Fibroblast of skin of abdomen (primary cell): Measurements from ENCODE around the gene KRTAP5-2.

Source experiments
- DNase-seq: peaks from one replicate; pipeline ENCODE4 v3.0.0-alpha.2; 2013

KRTAP5-2 gene

DNA sequence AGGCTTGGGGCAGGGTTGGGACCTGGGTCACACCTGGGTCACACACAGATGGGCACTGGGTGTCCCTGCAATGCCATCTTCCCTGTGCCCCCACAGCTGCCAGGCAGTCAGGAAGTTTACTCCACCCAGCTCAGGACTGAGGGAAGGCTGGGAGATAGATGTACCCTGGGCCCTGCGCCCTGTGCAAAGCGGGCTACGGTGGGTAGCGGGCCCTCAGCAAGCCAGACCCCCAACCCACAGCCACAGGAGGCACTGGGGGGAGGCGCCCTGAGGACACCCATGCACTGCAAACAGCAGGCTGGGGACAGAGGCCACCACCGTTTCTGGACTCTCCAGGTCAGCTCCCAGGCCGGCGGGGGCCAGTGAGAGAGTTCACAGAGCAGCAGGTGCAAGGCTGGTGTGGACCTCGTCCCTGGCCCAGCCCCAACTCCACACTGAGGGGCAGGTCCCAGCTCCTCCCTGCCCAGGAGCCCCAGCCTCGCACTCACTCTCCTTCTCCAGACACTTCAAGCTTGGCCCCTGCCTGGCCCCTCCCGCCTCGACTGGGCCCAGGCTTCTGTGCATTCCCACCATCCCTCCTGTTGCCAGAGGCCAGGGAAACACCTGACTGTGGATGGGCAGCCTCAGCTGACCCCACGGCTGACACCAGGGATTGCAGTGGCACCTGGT is 30.9 kb downstream of the KRTAP5-2 start:
- DNase-seq, result no peak

DNA sequence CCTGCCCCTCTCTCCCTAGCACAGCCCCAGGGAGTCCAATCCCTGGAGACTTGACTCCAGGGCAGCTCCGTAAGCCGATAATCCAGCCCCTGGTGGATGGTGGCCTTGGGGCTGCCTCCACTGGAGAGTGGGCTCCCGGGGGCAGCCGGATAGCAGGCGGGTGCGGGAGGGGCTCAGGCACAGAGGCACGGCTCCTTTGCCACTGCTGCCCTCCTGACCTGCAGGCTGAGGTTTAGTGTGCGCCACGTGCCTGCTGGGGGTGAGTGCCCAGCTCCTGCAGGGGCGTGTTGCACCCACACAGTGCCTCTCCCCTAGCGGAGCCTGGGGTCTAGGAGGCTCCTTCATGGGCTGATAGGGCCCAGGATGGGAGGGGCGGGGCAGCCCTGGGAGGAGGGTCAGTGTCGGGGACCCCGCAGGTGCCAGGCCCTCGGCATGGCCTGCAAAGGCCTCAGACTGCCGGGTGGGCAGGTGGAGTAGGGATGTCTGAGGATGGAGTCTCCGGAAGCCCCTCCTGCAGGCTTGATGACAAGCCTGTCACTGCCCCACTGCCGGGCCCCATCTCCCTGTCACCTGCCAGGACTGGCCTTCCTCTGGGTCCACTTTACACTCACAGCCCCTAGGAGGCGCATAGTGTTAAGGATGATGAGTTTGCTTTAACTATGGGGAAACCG is 31.6 kb downstream of the KRTAP5-2 start:
- DNase-seq, result no peak

GRCh38 chr11:1565904-1566247 is 32.2 kb downstream of the KRTAP5-2 start:
- DNase-seq, result no peak

GRCh38 chr11:1565173-1565903 is 32.8 kb downstream of the KRTAP5-2 start:
- no peak for DNase-seq

- peak; percentile 89 for DNase-seq
Measured at GRCh38 chr11:1564535-1565172, 33.4 kb downstream of the KRTAP5-2 start.

- no peak for DNase-seq
Measured at GRCh38 chr11:1563697-1564534, 34.2 kb downstream of the KRTAP5-2 start.

- no peak for DNase-seq
Measured at GRCh38 chr11:1563149-1563638, 34.9 kb downstream of the KRTAP5-2 start.

GRCh38 chr11:1562469-1563148 is 35.5 kb downstream of the KRTAP5-2 start:
- no peak for DNase-seq

- DNase-seq, result no peak
Measured at GRCh38 chr11:1561955-1562354, 36.1 kb downstream of the KRTAP5-2 start.

GRCh38 chr11:1561266-1561665 is 36.8 kb downstream of the KRTAP5-2 start:
- no peak for DNase-seq

DNA sequence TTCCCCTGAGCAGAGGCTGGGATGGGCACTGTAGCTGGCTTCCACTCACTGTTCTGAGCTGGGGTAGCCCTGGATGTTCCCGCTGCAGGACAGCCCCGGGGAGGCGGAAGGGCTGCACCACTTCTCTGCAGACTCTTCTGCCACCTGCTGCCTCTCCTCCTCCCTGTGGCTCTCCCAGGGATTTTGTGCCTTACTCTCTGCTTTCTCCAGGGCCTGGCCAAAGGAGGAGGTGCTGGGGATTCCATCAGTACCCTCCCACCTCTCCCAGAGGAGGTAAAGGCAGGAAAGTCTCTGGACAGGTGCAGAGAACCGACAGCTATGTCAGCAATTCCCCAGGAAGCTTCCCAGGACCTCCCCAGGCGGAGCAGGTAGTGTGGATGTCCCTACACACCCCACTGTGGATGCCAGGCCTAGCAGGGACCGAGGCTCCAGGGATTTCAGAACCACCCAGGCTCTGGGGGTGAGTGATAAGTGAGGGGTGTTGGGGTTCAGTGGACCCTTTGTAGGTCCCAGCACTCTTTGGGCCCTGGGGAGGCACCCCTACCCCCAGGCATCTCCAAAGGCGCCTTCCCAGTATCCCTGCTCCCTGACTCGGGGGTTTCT is 37.3 kb downstream of the KRTAP5-2 start:
- no peak for DNase-seq

DNA sequence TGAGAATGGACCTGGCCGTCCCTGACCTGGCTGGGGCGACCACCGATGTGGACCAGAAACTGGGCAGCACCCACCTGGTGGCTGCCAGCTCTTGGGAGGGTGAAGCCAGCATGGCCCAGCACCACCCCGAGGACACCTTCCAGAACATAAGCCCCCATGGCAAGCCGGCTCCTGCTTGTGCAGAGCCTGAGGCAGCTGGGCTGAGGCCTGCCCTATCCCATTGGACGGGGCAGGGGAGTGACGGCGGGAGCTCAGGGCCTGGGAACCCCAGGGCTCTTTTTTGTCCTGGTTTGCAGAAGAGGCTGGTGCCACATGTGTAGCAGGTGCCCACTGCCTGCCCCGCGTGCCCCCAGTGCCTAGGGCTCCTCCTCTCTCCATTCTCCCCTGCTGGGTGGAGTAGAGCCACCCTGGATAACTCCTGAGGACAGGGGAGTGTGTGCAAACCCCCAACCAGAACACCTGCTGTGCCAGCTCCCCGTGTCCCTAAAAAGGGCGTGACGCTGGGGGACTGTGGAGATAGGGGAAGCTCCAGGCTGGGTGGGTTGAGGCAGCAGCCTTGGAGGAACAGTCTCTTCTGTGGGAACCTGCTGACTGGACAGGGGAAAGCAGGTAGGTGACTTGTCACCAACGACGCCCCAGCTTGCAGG is 38.0 kb downstream of the KRTAP5-2 start:
- no peak for DNase-seq

DNA sequence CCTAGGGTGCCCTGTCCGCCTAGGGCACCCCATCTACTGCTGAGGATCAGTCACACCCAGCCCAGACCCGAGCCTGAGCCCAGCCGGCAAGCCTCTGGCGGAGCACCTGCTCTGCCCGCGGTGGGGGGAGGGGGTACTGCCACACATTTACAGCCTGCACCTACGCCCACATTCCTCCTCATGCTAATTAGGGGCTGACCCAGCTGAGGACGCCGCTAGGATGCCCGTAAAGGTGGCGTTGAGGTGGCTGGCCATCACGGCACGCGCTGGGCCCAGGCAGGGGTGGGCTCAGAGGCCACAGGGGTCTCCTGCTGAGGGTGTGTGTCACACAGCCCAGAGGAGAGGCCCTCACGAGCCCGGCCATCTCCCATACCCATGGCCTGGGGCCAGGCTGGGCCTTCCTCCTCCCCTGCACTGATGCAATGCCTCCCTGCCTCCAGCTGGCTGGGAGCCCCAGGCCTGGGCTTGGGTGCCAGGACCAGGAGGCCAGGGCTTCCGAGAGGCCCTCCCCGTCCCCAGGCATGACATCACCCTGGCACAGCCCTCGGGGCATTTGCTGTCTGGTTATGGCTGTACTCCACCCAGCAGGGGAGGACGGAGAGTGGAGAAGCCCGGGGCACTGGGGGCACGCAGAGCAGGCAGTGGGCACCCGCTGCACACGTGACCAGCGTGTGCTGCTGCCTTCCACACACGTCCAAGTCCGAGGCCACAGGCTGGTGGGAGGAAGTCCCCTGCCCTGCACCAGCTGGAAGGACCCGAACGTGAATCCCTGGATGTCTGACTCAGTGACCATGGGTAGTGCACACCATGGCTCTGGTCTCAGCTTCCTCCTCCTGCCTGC is 38.8 kb downstream of the KRTAP5-2 start:
- DNase-seq, result peak; percentile 49

GRCh38 chr11:1558775-1559110 is 39.4 kb downstream of the KRTAP5-2 start:
- DNase-seq, result no peak

- peak; percentile 81 for DNase-seq
Measured at GRCh38 chr11:1557904-1558774, 40.0 kb downstream of the KRTAP5-2 start.

DNA sequence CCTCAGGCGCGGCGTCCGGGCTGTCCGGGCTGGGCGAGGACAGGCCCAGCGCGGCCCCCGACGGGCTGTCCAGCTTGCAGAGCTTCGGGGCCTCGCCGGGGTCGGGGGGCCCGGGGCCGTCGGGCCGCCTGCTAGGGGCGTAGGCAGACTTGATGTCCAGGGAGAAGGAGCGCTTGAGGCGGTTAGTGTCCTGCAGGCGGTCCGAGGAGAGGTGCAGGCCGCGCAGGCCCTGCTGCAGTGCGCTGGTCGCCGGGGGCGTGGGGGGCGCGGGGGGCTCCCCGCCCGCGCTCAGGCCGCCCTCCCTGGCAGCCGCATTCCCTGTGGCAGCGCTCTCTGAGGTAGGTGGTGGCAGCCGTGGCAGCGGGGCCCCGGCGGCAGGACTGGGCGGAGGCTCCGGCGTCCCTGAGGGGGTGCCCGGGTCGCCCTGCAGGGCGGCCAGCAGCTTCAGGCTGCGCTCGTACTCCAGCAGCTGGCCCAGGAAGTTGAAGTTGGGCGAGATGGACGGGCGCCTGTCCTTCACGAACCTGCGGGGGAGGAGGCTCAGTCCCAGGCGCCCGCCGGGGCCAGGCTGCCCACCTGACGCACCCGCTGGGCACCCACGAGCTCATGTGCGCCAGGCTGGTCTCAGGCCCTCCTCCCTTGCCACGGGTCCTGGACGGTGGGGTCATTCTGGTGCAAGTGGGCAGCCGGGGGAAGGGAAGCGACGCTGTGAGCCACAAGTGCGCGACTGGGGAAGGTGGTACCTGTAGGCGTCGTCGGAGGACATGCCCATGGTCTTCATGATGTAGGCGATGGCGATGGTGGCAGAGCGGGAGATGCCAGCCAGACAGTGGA is 40.8 kb downstream of the KRTAP5-2 start:
- no peak for DNase-seq

GRCh38 chr11:1556278-1556902 is 41.7 kb downstream of the KRTAP5-2 start:
- no peak for DNase-seq
